ENCODE results near the gene ASAP2.

- no peak for TF ChIP-seq POLR2AphosphoS5 (IDR thresholded peaks at IDR 0.05; ENCODE audit: borderline replicate concordance, low read depth, low read length)
- no peak for TF ChIP-seq EZH2 (IDR thresholded peaks at IDR 0.05)
Observed at GRCh38 chr2:9311488-9311887, 104.9 kb downstream of the ASAP2 start.

Data from SK-N-MC (cell line).